B cell (primary cell): ENCODE measurements around the gene LAMC3. TPM values are rescaled to one million over a fixed set of nuclear protein-coding genes. Genes with fewer than 3 reads are reported as not detected.

Experiments
- ATAC-seq: fragments of 200-7000 bp; cut with Tn5 transposase; one replicate; pipeline ENCODE4 v1.10.0; 2021; ENCODE audit warnings: low read depth, mild to moderate bottlenecking, moderate number of reproducible peaks, moderate library complexity
- CTCF ChIA-PET: fragments of 350-600 bp; sonication (Branson Sonifier 250); formaldehyde crosslinking; loops from one replicate; lab custom pipeline; 2021; ENCODE audit warnings: antibody characterized with exemption, inconsistent platforms; lab: Charles Lee
- POLR2A ChIA-PET: fragments of 350-600 bp; sonication (Branson Sonifier 250); formaldehyde crosslinking; loops from one replicate; lab custom pipeline; 2021; ENCODE audit warnings: antibody characterized with exemption; lab: Charles Lee
- DNase-seq: peaks from one replicate; pipeline ENCODE4 v3.0.0; 2013
- H2AFZ ChIP-seq: 2 replicates; pipeline ENCODE4 v1.6.1; 2012; ENCODE audit warnings: mild to moderate bottlenecking, low read depth, low read length; ENCODE audit not compliant: insufficient read depth, poor library complexity, severe bottlenecking
- H3K27ac ChIP-seq, 2 donors: 1 replicate in 1 of 2; 2 replicates in 1 of 2; pipeline ENCODE4 v1.5.1; 2012 to 2013; ENCODE audit warnings: low read length in 2 of 2, mild to moderate bottlenecking in 2 of 2, moderate library complexity in 1 of 2
- H3K27me3 ChIP-seq, 4 experiments: fragments of 200-600 bp in 1 of 4; sonication (generic) in 1 of 4; replicated peaks in 1 of 4; 1 replicate in 2 of 4; 2 replicates in 2 of 4; pipeline versions ENCODE4 v1.6.1 to v1.7.0; 2013 to 2016; ENCODE audit warnings: low read length in 3 of 4, mild to moderate bottlenecking in 2 of 4, mixed read lengths in 1 of 4, moderate library complexity in 1 of 4; ENCODE audit not compliant: insufficient read depth in 4 of 4, control insufficient read depth in 3 of 4; ENCODE audit errors: control extremely low read depth in 1 of 4
- H3K36me3 ChIP-seq, 2 experiments: replicated peaks in 1 of 2; 1 replicate in 1 of 2; 2 replicates in 1 of 2; pipeline versions ENCODE4 v1.6.1 to v1.7.1; 2013; ENCODE audit warnings: low read length in 1 of 2; ENCODE audit not compliant: insufficient read depth in 2 of 2, control insufficient read depth in 1 of 2; ENCODE audit errors: control extremely low read depth in 1 of 2, extremely low read depth in 1 of 2
- H3K4me1 ChIP-seq, 2 donors: fragments of 200-600 bp in 1 of 2; sonication (generic) in 1 of 2; 1 replicate in 1 of 2; 2 replicates in 1 of 2; pipeline versions ENCODE4 v1.5.1 to v1.6.1; 2013 to 2017; ENCODE audit warnings: low read length in 2 of 2; ENCODE audit not compliant: control insufficient read depth in 2 of 2, insufficient read depth in 2 of 2
- H3K4me2 ChIP-seq: replicated peaks from 2 replicates; pipeline ENCODE3; 2012; ENCODE audit warnings: mild to moderate bottlenecking, low read depth, low read length; ENCODE audit not compliant: poor library complexity, severe bottlenecking
- H3K4me3 ChIP-seq, 5 experiments: fragments of 200-600 bp in 1 of 5; sonication (generic) in 1 of 5; 1 replicate in 3 of 5; 2 replicates in 2 of 5; pipeline versions ENCODE4 v1.5.1 to v1.7.0; 2011 to 2016; ENCODE audit warnings: low read length in 4 of 5, mild to moderate bottlenecking in 4 of 5, low read depth in 2 of 5, control low read depth in 1 of 5, moderate library complexity in 1 of 5; ENCODE audit not compliant: insufficient read depth in 1 of 5; ENCODE audit errors: control extremely low read depth in 1 of 5, extremely low read depth in 1 of 5
- H3K79me2 ChIP-seq: fragments of 200-600 bp; sonication (generic); one replicate; pipeline ENCODE4 v1.6.0; 2016; ENCODE audit warnings: low read length; ENCODE audit not compliant: control insufficient read depth, insufficient read depth
- H3K9ac ChIP-seq: fragments of 200-600 bp; sonication (generic); 2 replicates; pipeline ENCODE4 v1.6.1; 2017; ENCODE audit warnings: mild to moderate bottlenecking, low read length, moderate library complexity
- H3K9me3 ChIP-seq, 3 donors: one replicate each; pipeline versions ENCODE4 v1.6.1 to v1.7.1; 2013; ENCODE audit warnings: low read length in 2 of 3; ENCODE audit not compliant: control insufficient read depth in 2 of 3, insufficient read depth in 1 of 3; ENCODE audit errors: control extremely low read depth in 1 of 3
- H4K20me1 ChIP-seq: 2 replicates; pipeline ENCODE4 v1.6.0; 2012; ENCODE audit warnings: mild to moderate bottlenecking, low read length; ENCODE audit not compliant: insufficient read depth, control insufficient read depth, poor library complexity, severe bottlenecking
- H3K27ac Mint-ChIP-seq: one replicate; pipeline ENCODE4 v1.8.0; 2021; ENCODE audit warnings: mixed read lengths
- H3K27me3 Mint-ChIP-seq: one replicate; pipeline ENCODE4 v1.8.0; 2021; ENCODE audit warnings: mixed read lengths
- H3K4me1 Mint-ChIP-seq: one replicate; pipeline ENCODE4 v1.8.0; 2021; ENCODE audit warnings: mixed read lengths
- H3K4me3 Mint-ChIP-seq: one replicate; pipeline ENCODE4 v1.8.0; 2021; ENCODE audit warnings: mixed read lengths
- H3K9me3 Mint-ChIP-seq: one replicate; pipeline ENCODE4 v1.8.0; 2022; ENCODE audit warnings: mixed read lengths; ENCODE audit not compliant: insufficient read depth
- CTCF ChIP-seq: fragments of 200-600 bp; IDR thresholded peaks from one replicate; pipeline ENCODE4 v1.8.0; 2022; ENCODE audit warnings: antibody characterized with exemption, mild to moderate bottlenecking
- EZH2 ChIP-seq: IDR thresholded peaks from 2 replicates; pipeline ENCODE4 v1.6.1; 2012; ENCODE audit warnings: borderline replicate concordance, low read depth, mild to moderate bottlenecking, moderate library complexity, low read length; ENCODE audit not compliant: insufficient read depth, poor library complexity, severe bottlenecking
- WGBS: methylation state at CpG from one replicate; pipeline ENCODE4 v1.1.5; 2013; ENCODE audit warnings: missing lambda C conversion rate; ENCODE audit not compliant: insufficient coverage; 5-methylcytosine and 5-hydroxymethylcytosine counted together
- intact Hi-C: fragments of 100-400 bp; cut with micrococcal nuclease; formaldehyde crosslinking; loops from one replicate; pipeline ENCODE4 v1.10.0; 2022
- polyA plus RNA-seq: library from polyadenylated mRNA; depleted of rRNA; stranded (reverse); fragments of >200 nt; gene quantifications from 2 replicates; pipeline ENCODE4 v1.2.3, GENCODE V29; 2012
- total RNA-seq, 2 donors: library from RNA; stranded (reverse); fragments of 120-200 nt in 1 of 2; gene quantifications; 1 replicate in 1 of 2; 2 replicates in 1 of 2; pipeline versions ENCODE4 v1.2.3 to v1.2.4, GENCODE V29; 2013 to 2022

LAMC3 gene
- total and polyA plus RNA-seq, 2 donors (not counting 1 experiment from before 2014, with no cell fraction given): 0.25 to 0.45 TPM

- intact Hi-C loops: no loop called here
- no peak overlapping the region for H3K27ac Mint-ChIP-seq
- H3K9me3 Mint-ChIP-seq: no peaks in the 10 kb centered on the region
- Histone ChIP-seq H3K36me3 (no peaks in the 10 kb centered on the region), H3K79me2 (no peaks in the 10 kb centered on the region), H3K4me1 (peaks cover 17 to 22% of the 10 kb centered on the region in 2 donors), H4K20me1 (no peaks in the 10 kb centered on the region), H3K4me2 (no peak overlapping the region), H3K9ac (no peak overlapping the region), H3K27me3 (no peaks in the 10 kb centered on the region), H2AFZ (no peak overlapping the region), H3K4me3 (no peak overlapping the region), H3K27ac (no peak overlapping the region), H3K9me3 (peaks cover 0 to 1% (median 0%) of the 10 kb centered on the region in 3 donors)
- no peaks in the 10 kb centered on the region for H3K4me1 Mint-ChIP-seq
- DNase-seq (no peak), ATAC-seq (no peak)
- no peak overlapping the region for H3K4me3 Mint-ChIP-seq
- TF ChIP-seq EZH2: no peak
- TF ChIP-seq CTCF: no peak
- ChIA-PET CTCF (interaction anchor here (0.6 to 2.6 kb wide), 2 partner anchors 7 to 247 kb away, joined by 5 to 15 read pairs; no protein-coding TSS in a partner anchor), POLR2A (no interaction called here)
- 85% methylated on average over 17 of the region's 18 CpGs for WGBS
- peaks cover 8% of the 10 kb centered on the region for H3K27me3 Mint-ChIP-seq
Measured at GRCh38 chr9:131039129-131039954, 30.4 kb downstream of the LAMC3 start.

GRCh38 chr9:131042666-131043065 lies 33.7 kb downstream of the LAMC3 start:
- H2AFZ ChIP-seq: peak overlapping the region; percentile 78
- H3K36me3 ChIP-seq: no peaks in the 10 kb centered on the region
- DNase-seq (no peak), ATAC-seq (no peak)
- H3K9me3 ChIP-seq: peaks cover 0 to 2% (median 0%) of the 10 kb centered on the region in 3 donors
- no peak overlapping the region for H3K27ac Mint-ChIP-seq
- H3K4me2 ChIP-seq: peak overlapping the region; percentile 61
- no peaks in the 10 kb centered on the region for H3K9me3 Mint-ChIP-seq
- H3K27me3 ChIP-seq: no peaks in the 10 kb centered on the region
- no peaks in the 10 kb centered on the region for H4K20me1 ChIP-seq
- H3K9ac ChIP-seq: no peak overlapping the region
- peak overlapping the region in 1 of 5 experiments; percentile 43 for H3K4me3 ChIP-seq
- ChIA-PET CTCF (interaction anchor here (0.5 to 4.3 kb wide), 10 partner anchors 12 to 582 kb away, joined by 3 to 52 read pairs (median 6); no protein-coding TSS in a partner anchor), POLR2A (no interaction called here)
- H3K27ac ChIP-seq: peak overlapping the region; percentile 64 to 72
- no peak overlapping the region for H3K4me3 Mint-ChIP-seq
- H3K27me3 Mint-ChIP-seq: peaks cover 8% of the 10 kb centered on the region
- TF ChIP-seq EZH2 (no peak), CTCF (no peak)
- H3K4me1 Mint-ChIP-seq: peaks cover 16% of the 10 kb centered on the region
- peaks cover 17 to 34% of the 10 kb centered on the region in 2 donors for H3K4me1 ChIP-seq
- H3K79me2 ChIP-seq: no peaks in the 10 kb centered on the region
- intact Hi-C loops: loop anchor here (2.0 kb wide), 1 partner anchor 272 kb away; no protein-coding TSS in a partner anchor
